Breast epithelium (tissue), 3 donors: ENCODE measurements around the gene MYO1E.

Experiments used
- CTCF ChIP-seq, 3 donors: fragments of 450-650 bp; IDR thresholded peaks; one replicate each; pipeline ENCODE4 v1.5.1; 2016 to 2017; ENCODE audit warnings: antibody characterized with exemption in 3 of 3, mild to moderate bottlenecking in 3 of 3, moderate library complexity in 3 of 3
- POLR2A ChIP-seq: fragments of 450-650 bp; IDR thresholded peaks from one replicate; pipeline ENCODE4 v1.6.1; 2016; ENCODE audit warnings: antibody characterized with exemption, mild to moderate bottlenecking, moderate library complexity
- POLR2AphosphoS5 ChIP-seq, 3 donors: sonication (generic); formaldehyde crosslinking; IDR thresholded peaks; one replicate each; pipeline ENCODE4 v1.6.1; 2017; ENCODE audit warnings: antibody characterized with exemption in 3 of 3

- TF ChIP-seq CTCF (IDR thresholded peaks at IDR 0.05) (no peak), POLR2AphosphoS5 (IDR thresholded peaks at IDR 0.05) (no peak), POLR2A (no peak)
Observed at GRCh38 chr15:59243622-59244021, 129.0 kb downstream of the MYO1E start.
